HG02571 (cell line): ENCODE results near the gene SLC22A7.

Experiments
- ATAC-seq: cut with Tn5 transposase; IDR thresholded peaks from one replicate; pipeline ENCODE4 v1.9.1; 2021; ENCODE audit warnings: mild to moderate bottlenecking, moderate library complexity; ENCODE audit not compliant: unreplicated experiment

SLC22A7 gene

GRCh38 chr6:43297644-43298564 is at the start of gene SLC22A7:
Gene SLC22A7 (plus strand): TSS chr6:43298260. CDS start chr6:43298359, 99 bp downstream.
- no peak for ATAC-seq

DNA sequence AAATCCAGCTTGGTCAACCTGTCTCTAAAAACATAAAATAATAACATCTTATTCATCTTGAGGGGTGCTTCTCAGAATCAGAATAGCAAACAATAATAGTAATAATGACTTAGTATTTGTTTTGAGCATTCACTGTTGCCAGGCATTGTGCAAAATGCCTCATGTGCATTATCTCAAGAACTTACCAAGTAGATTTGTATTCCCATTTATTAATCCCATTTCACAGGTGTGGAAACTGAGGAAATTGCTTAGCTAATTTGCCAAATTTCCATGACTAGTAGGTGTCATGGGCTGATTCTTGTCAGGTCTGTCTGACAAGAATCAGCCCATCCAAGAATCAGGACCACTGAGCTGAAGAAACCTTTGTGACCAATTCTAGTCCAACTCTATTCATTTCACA is 49.3 kb upstream of the SLC22A7 start:
- no peak for ATAC-seq

- ATAC-seq: no peak
Observed at GRCh38 chr6:43250992-43251373, 47.1 kb upstream of the SLC22A7 start.

- no peak for ATAC-seq
Observed at GRCh38 chr6:43253401-43253800, 44.7 kb upstream of the SLC22A7 start.

DNA sequence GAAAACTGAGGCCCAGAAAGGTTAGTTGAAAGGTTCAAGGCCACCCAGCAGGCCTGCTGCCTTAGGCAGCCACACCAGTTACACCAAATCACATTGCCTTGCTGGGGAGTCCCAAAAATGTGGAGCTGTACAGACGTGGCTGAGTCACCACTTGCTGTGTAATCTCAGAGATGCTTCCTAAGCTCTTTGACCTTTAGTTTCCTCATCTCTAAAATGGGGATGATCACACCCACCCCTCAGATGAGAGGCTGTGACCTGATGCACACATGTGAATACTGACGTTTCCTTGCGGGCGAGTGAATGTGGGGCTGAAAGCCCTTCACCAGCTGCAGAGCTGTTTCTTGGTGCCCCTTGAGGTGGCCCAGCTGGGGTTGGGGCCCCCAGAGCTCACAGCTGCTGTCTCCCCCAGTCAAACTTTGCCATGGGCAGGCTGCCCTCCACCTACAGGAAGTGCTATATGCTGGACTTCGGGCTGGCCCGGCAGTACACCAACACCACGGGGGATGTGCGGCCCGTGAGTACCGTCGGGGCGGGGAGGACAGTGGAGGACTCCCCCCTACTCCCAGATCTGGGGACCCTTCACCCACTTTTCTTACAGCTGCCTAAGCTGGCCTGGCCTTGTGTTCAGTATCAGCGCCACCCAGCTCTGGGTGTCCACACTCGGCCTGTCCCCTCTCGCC is 43.8 kb upstream of the SLC22A7 start:
- no peak for ATAC-seq

- ATAC-seq: no peak
Observed at GRCh38 chr6:43254846-43255245, 43.2 kb upstream of the SLC22A7 start.

- no peak for ATAC-seq
Observed at GRCh38 chr6:43255408-43256054, 42.5 kb upstream of the SLC22A7 start.

DNA sequence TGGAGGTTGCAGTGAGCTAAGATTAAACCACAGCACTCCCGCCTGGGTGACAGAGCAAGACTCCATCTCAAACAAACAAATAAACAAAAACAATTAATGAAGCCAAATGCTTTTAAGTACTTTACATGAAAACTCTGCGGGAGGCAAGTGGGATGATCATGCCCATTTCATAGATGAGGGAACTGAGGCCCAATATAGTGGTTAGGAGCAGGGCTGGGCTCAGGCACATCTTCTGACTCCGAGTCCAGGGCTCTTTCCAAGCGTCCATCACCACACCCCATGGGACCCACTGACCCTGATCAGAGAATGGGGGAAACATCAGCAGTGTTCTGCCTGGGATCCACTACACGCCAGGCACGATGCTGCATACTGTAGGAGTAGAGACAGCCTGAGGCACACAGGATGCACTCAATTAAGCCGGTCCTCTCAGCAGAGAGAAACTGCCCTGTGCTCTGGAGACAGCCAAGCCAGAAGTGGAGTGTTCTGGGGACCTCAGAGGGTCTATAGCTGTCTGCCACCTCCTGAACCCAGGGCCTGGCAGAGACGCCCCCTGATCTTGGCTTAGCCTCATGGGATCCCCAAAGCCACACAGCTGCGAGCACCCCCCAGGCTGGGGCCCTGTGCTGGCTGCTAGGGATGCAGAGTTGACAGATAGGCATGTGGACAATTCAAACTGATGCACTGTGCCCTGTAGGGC is 41.2 kb upstream of the SLC22A7 start:
- no peak for ATAC-seq

DNA sequence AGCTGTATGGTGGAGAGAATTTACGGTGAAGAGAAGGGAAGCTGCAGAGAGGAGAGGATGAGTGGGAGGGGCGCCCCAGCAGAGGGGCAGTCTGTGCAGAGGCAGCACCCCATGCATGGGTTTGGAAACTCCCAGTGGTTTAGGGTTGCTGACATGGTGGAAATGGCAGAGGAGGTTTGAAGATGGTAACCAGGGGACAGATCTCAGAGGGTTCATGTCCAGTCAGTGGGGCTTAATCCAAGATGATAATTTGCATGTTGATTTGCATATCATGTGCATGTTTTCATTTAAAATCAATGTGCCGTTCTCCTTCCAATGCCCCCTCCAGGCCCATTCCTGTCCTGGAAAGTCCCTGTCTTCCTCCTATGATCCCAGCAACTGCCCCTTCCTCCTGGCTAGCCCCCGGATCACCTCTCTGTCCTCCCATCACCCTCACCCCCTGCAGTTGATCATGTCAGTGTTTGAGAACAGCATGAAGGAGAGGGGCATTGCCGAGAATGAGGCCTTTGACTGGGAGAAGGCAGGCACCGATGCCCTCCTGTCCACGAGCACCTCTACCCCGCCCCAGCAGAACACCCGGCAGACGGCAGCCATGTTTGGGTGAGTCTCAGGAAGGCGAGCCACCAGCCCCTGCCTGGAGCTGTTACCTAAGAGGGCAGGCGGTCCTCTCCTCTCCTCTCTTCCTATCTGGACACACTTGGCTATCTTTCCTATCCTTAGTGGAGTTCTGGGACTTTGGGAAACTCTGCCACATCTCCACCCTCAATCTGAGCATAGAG is 40.5 kb upstream of the SLC22A7 start:
- no peak for ATAC-seq

GRCh38 chr6:43258180-43258579 is 39.9 kb upstream of the SLC22A7 start:
- no peak for ATAC-seq

DNA sequence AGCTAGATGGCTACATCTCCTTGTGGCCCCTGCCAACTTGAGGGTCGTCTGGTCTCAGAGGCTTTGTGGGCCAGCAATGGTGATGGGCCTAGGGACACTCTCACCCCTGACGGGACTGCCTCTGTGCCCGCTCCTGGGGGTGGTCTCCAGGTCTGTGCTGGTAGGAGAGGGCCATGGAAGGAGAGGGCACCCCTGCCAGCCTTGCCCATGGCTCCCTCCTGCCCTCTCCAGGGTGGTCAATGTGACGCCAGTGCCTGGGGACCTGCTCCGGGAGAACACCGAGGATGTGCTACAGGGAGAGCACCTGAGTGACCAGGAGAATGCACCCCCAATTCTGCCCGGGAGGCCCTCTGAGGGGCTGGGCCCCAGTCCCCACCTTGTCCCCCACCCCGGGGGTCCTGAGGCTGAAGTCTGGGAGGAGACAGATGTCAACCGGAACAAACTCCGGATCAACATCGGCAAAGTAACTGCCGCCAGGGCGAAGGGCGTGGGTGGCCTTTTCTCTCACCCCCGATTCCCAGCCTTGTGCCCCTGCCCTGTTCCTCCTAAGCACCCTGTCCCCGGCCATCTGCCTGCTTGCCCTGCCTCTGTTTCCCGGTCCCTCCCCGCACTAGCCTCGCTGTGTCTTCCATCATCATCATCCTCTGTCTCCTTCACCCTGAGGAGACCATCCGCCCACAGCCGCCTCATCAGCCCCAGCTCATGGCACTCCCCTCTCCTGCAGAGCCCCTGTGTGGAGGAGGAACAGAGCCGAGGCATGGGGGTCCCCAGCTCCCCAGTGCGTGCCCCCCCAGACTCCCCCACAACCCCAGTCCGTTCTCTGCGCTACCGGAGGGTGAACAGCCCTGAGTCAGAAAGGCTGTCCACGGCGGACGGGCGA is 39.0 kb upstream of the SLC22A7 start:
- ATAC-seq: no peak

DNA sequence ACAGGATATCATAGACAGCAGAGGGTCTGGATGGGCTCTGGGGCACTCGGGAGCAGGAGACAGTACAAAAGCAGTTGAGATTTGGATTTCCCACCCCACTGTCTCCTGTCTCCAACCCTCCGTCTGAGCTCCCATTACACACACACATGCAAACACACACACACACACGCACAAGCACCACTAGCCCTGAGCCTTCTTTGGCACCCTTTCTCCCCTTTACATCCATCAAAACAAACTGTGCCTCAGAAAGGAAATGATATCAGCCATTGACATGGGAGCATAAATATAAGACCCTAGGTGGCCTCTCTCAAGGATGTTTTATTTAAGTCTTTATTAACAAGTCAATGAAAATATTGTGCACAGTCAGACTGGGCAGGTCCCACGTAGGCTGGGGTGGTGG is 37.3 kb upstream of the SLC22A7 start:
- ATAC-seq: no peak

DNA sequence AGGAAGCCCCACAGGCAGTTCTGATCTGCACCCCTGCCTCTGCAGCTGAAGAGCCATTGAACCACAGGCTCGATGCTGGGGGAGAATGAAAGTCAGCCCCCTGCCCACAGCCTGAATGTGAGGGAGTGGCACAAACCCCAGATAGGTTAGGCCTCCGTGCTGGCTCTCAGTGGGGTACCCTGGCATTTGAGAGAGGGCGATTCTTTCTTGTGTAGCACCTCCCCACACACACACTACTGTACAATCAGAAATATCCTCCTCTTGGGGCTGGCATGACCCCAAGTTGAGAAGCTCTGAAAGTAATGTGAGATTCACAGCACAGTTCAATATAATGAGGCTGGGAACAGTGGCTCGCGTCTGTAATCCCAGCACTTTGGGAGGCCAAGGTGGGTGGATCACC is 36.9 kb upstream of the SLC22A7 start:
- no peak for ATAC-seq

DNA sequence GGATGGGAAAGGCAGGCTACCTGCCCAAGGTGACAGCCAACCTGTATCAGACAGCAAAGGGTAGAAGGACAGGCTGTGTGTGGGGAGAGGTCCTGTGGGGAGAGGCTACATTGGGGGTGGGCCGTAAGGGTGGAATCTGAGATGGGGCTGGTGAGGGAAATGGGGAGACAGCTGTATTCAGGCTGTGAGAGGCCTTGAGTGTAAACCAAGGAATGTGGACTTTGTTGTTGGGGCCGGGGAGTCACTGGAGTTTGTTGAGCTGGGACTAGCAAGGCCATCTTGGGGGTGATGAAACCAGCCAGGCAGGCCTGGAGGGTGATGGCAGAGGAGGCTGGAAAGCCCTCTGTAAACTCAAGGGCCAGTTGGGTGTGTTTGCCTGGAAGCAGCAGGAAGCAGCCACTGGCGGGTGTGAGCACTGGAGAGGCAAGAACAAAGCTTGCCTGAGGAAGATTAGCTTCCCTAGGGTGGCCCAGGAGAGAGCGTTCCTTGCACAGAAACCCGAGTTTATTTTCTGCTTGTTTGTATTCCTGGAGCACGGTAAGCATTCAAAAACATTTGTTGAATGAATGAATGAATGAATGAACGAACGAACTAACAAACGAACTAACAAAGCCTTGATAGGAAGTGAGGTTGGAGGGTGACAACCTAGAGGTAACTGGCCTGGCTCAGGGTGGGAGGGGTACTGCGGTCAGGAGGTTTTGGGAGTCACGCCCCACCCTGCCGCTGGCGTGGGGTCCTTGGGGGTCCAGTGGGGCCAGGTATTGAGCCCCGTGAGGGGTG is 35.9 kb upstream of the SLC22A7 start:
- no peak for ATAC-seq

DNA sequence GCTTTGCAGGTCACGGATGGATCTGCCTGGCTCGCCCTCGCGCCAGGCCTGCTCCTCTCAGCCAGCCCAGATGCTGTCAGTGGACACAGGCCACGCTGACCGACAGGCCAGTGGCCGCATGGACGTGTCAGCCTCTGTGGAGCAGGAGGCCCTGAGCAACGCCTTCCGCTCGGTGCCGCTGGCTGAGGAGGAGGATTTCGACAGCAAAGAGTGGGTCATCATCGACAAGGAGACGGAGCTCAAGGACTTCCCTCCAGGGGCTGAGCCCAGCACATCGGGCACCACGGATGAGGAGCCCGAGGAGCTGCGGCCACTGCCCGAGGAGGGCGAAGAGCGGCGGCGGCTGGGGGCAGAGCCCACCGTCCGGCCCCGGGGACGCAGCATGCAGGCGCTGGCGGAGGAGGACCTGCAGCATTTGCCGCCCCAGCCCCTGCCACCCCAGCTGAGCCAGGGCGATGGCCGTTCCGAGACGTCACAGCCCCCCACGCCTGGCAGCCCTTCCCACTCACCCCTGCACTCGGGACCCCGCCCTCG is 35.2 kb upstream of the SLC22A7 start:
- no peak for ATAC-seq

DNA sequence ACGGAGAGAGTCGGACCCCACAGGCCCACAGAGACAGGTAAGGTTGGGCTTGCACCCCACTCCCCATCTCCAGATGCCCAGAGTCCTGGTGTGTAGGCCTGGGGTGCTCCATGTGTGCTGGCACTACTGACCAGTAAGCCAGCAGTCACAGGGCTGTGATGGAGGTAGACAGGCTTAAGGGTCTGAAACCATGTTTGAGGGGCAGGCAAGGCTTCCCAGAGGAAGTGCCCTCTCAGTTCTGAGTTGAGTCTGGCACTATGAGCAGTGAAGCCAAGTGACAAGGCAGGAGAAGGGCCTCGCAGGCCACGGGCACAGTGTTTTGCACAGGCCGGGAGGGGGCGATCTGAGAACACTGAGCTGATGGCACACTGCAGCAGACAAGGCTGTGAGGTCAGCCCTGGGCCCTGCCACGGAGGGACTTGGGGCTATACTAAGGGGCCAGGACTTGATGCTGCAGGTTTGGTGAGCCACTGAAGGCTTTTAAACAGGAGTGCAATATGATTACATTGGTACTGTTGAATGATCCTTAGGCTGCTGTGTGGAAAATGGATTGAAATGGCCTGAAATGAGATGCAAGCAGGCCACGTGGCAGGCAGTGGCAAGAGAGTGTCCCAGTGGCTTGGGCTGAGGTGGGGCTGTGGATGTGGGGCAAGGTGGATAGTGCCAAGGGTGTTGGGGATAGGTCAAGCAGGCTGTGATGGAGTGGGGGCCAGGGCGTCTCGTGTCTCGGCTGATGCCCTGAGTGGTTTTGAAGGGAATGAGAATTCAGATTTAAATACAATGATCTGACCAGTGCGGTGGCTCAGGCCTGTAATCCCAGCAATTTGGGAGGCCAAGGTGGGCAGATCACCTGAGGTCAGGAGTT is 34.5 kb upstream of the SLC22A7 start:
- ATAC-seq: peak; percentile 70

GRCh38 chr6:43264599-43265145 is 33.4 kb upstream of the SLC22A7 start:
- no peak for ATAC-seq
